Keratinocyte (primary cell): ENCODE results near the gene NXPH4. TPM values are rescaled to one million over a fixed set of nuclear protein-coding genes. Genes with fewer than 3 reads are reported as not detected.

Experiments used
- DNase-seq: peaks from one replicate; pipeline ENCODE4 v3.0.0-alpha.2; 2011; ENCODE audit warnings: low read depth, missing footprints, low spot score
- FAIRE-seq: peaks from 2 replicates; lab custom pipeline; 2011; peaks lifted over from hg19 to GRCh38; lab: Jason Lieb, UNC
- H2AFZ ChIP-seq: 2 replicates; pipeline ENCODE4 v1.6.0; 2012; ENCODE audit warnings: low read length, control low read depth, inconsistent platforms; ENCODE audit not compliant: control insufficient read depth
- H3K27ac ChIP-seq: 2 replicates; pipeline ENCODE4 v1.5.1; 2011; ENCODE audit warnings: low read length; ENCODE audit not compliant: control insufficient read depth, insufficient read depth
- H3K27me3 ChIP-seq: 3 replicates; pipeline ENCODE4 v1.6.0; 2011; ENCODE audit warnings: low read length; ENCODE audit not compliant: control insufficient read depth, insufficient read depth; ENCODE audit errors: extremely low read depth
- H3K36me3 ChIP-seq, 2 experiments: 2 replicates in 1 of 2; 3 replicates in 1 of 2; pipeline ENCODE4 v1.5.1; 2011; ENCODE audit warnings: low read length in 2 of 2, mild to moderate bottlenecking in 1 of 2; ENCODE audit not compliant: control insufficient read depth in 2 of 2, insufficient read depth in 2 of 2; ENCODE audit errors: extremely low read depth in 1 of 2
- H3K4me1 ChIP-seq: 3 replicates; pipeline ENCODE4 v1.5.1; 2011; ENCODE audit warnings: low read length; ENCODE audit not compliant: control insufficient read depth, insufficient read depth; ENCODE audit errors: extremely low read depth
- H3K4me2 ChIP-seq: 3 replicates; pipeline ENCODE4 v1.6.0; 2011; ENCODE audit warnings: low read depth, low read length; ENCODE audit not compliant: control insufficient read depth, insufficient read depth; ENCODE audit errors: extremely low read depth
- H3K4me3 ChIP-seq, 3 experiments: fragments of 200-600 bp in 1 of 3; sonication (generic) in 1 of 3; 2 replicates in 2 of 3; 3 replicates in 1 of 3; pipeline ENCODE4 v1.5.1; 2011 to 2016; ENCODE audit warnings: low read length in 3 of 3, mild to moderate bottlenecking in 3 of 3, control low read depth in 2 of 3, inconsistent platforms in 1 of 3, low read depth in 1 of 3, mixed read lengths in 1 of 3, mixed run types in 1 of 3, moderate library complexity in 1 of 3; ENCODE audit not compliant: control insufficient read depth in 2 of 3, insufficient read depth in 2 of 3; ENCODE audit errors: extremely low read depth in 1 of 3
- H3K79me2 ChIP-seq: 2 replicates; pipeline ENCODE4 v1.6.0; 2012; ENCODE audit warnings: low read length; ENCODE audit not compliant: control insufficient read depth, insufficient read depth
- H3K9ac ChIP-seq: 3 replicates; pipeline ENCODE4 v1.6.0; 2011; ENCODE audit warnings: low read length; ENCODE audit not compliant: control insufficient read depth, insufficient read depth; ENCODE audit errors: extremely low read depth
- H3K9me1 ChIP-seq: 3 replicates; pipeline ENCODE4 v1.6.0; 2011; ENCODE audit warnings: low read length; ENCODE audit not compliant: control insufficient read depth, insufficient read depth; ENCODE audit errors: extremely low read depth
- H3K9me3 ChIP-seq: 2 replicates; pipeline ENCODE4 v1.5.1; 2012; ENCODE audit warnings: low read depth, low read length; ENCODE audit not compliant: control insufficient read depth
- H4K20me1 ChIP-seq: 3 replicates; pipeline ENCODE4 v1.6.0; 2011; ENCODE audit warnings: low read length; ENCODE audit not compliant: control insufficient read depth, insufficient read depth; ENCODE audit errors: extremely low read depth
- EZH2 ChIP-seq: IDR thresholded peaks from one replicate; pipeline ENCODE4 v1.6.1; 2012; ENCODE audit warnings: inconsistent platforms, mild to moderate bottlenecking, low read length, moderate library complexity
- dilution Hi-C: fragments of 300-500 bp; cut with MboI; formaldehyde crosslinking; loops from one replicate; pipeline ENCODE4 v1.7.0; 2020; ENCODE audit warnings: low sequenced_read_pairs; ENCODE audit not compliant: extremely low pct_ligation_motif_present
- polyA minus RNA-seq, 3 experiments: library from RNA; depleted of rRNA, polyadenylated mRNA; stranded (reverse); fragments of >200 nt; gene quantifications; 1 replicate in 1 of 3; 2 replicates in 1 of 3; 3 replicates in 1 of 3; pipeline ENCODE4 v1.2.3, GENCODE V29; 2011
- polyA plus RNA-seq, 5 experiments: library from polyadenylated mRNA; depleted of rRNA in 3 of 5; stranded (reverse) in 3 of 5; stranded (forward) in 1 of 5; unstranded in 1 of 5; fragments of >200 nt; gene quantifications; 1 replicate in 1 of 5; 2 replicates in 3 of 5; 3 replicates in 1 of 5; pipeline versions ENCODE4 v1.2.1 to v1.2.3, GENCODE V29; 2011 to 2012; ENCODE audit warnings: missing spikeins in 2 of 5, low read depth in 1 of 5, low replicate concordance in 1 of 5
- TF ChIP-seq, protein P1 (sequence below), 3 experiments: IDR thresholded peaks in 1 of 3; conservative IDR thresholded peaks in 1 of 3; optimal IDR thresholded peaks in 1 of 3; 2 replicates in 2 of 3; 3 replicates in 1 of 3; pipeline versions ENCODE3 to v1.5.1; 2011; ENCODE audit warnings: low read length in 3 of 3, mild to moderate bottlenecking in 3 of 3, moderate library complexity in 2 of 3, control low read depth in 1 of 3, inconsistent platforms in 1 of 3; ENCODE audit not compliant: insufficient read depth in 2 of 3; ENCODE audit errors: extremely low read depth in 1 of 3

The NXPH4 gene
- 0.97 to 1.4 TPM (median 1.2 TPM) in 3 replicates for polyA plus RNA-seq
- 1.2 TPM for polyA plus RNA-seq (2011; ENCODE audit: low read depth)
- 0.66 and 1.9 TPM in 2 replicates for polyA plus RNA-seq (2011; cell fraction: cytosol; rRNA removed)
- polyA plus RNA-seq (2011; cell fraction: nucleus; rRNA removed), result 1.7 and 2.1 TPM in 2 replicates
- polyA plus RNA-seq (2012; ENCODE audit: low replicate concordance), result 4.3 and 9.2 TPM in 2 replicates
- 1.1 to 3.6 TPM (median 1.1 TPM) in 3 replicates for polyA minus RNA-seq
- polyA minus RNA-seq (2011; cell fraction: cytosol; rRNA and poly(A)+ RNA removed), result 8.2 TPM
- 2.1 and 2.2 TPM in 2 replicates for polyA minus RNA-seq (2011; cell fraction: nucleus; rRNA and poly(A)+ RNA removed)

DNA sequence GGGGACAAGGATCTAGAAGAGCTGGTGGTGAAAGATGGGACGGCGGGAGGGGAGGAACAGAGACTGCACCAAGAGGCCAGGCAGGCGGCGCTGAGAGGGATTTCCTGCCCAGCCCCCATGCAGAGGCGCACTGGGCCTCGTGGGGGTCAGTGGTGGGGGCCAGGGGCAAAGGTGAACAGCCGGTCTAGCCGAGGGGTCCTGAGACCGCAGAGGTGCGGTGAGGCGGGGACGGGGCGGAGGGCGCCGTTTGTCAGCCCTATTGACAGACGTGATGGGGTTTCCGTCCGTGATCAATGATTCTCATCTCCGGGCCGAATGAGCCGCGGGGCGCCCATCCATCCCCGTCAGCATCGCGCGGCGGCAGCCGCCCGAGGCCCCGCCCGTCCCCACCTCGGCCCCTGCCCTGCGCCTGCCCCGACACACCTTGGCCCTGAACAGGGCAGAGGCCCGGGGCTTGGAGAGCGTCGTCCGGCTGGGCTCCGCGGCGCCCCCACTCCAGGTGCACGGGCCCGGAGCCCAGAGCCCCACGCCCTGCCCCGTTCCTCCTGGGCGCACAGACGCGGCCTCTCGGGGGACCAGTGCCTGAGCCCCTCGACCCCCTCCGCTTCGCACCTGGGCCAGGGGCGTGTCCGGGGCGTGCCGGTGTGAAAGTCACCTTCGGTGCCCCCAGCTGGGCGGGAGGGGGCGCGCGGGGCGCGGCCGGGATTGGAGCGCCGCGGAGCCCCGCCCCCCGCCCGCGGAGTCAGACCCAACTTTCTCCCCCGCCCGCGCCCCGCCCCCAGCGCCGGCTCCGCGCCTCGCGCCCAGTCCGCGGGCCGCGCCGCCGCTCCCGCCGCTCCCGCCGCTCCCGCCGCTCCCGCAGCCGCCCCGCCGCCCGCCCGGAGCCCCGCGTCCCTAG lies at the start of gene NXPH4:
NXPH4 (plus strand) TSS at position 781 of the 898 bp plus-strand sequence. CDS start 176 bp downstream, outside the sequence.
- Histone ChIP-seq H3K9ac (peak within 1 kb of the TSS; percentile 47), H3K27me3 (peaks cover 53% of the 10 kb centered on the region), H3K79me2 (no peaks in the 10 kb centered on the region), H3K4me2 (peak within 1 kb of the TSS; percentile 89), H3K4me1 (peaks cover 38% of the 10 kb centered on the region), H4K20me1 (no peaks in the 10 kb centered on the region), H3K9me1 (no peaks in the 10 kb centered on the region), H3K36me3 (peaks cover 0 to 5% of the 10 kb centered on the region in 2 experiments), H3K4me3 (peak within 1 kb of the TSS; percentile 46 to 73 (median 65)), H3K27ac (no peak within 1 kb of the TSS), H2AFZ (peak within 1 kb of the TSS; percentile 56), H3K9me3 (no peaks in the 10 kb centered on the region)
- TF ChIP-seq EZH2, result no peak
- TF ChIP-seq, protein P1, sequence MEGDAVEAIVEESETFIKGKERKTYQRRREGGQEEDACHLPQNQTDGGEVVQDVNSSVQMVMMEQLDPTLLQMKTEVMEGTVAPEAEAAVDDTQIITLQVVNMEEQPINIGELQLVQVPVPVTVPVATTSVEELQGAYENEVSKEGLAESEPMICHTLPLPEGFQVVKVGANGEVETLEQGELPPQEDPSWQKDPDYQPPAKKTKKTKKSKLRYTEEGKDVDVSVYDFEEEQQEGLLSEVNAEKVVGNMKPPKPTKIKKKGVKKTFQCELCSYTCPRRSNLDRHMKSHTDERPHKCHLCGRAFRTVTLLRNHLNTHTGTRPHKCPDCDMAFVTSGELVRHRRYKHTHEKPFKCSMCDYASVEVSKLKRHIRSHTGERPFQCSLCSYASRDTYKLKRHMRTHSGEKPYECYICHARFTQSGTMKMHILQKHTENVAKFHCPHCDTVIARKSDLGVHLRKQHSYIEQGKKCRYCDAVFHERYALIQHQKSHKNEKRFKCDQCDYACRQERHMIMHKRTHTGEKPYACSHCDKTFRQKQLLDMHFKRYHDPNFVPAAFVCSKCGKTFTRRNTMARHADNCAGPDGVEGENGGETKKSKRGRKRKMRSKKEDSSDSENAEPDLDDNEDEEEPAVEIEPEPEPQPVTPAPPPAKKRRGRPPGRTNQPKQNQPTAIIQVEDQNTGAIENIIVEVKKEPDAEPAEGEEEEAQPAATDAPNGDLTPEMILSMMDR (optimal IDR thresholded peaks at IDR 0.05 in 1 of 3, IDR thresholded peaks at IDR 0.05 in 1 of 3, conservative IDR thresholded peaks at IDR 0.05 in 1 of 3; ENCODE audit: extremely low read depth in 1 of 3, insufficient read depth in 2 of 3, low read length in 3 of 3), result no peak
- no peak for DNase-seq
- no peak for FAIRE-seq
- dilution Hi-C loops, result no loop called here

DNA sequence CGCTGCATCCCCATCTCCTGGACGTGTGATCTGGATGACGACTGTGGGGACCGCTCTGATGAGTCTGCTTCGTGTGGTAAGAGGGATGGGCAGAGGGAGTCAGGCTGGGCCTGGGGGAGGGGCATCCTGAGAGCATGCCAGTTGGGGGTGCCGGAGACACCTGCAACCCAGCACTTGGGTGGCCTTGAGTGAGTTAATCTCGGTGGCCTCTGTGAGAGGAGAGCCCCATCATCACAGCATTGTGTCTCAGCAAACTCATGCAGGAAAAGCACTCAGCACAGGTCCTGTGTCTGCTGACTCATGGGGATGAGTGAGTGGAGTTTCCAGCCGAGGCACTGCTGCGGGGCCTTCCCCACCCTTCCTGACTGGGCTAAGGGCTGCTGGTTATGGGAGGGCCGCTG lies 49.6 kb upstream of the NXPH4 start:
- DNase-seq (peak; percentile 85), FAIRE-seq (peak; percentile 98)
- no peak for TF ChIP-seq EZH2
- TF ChIP-seq, protein P1 (optimal IDR thresholded peaks at IDR 0.05 in 1 of 3, IDR thresholded peaks at IDR 0.05 in 1 of 3, conservative IDR thresholded peaks at IDR 0.05 in 1 of 3; ENCODE audit: extremely low read depth in 1 of 3, insufficient read depth in 2 of 3, low read length in 3 of 3), result no peak
- H3K36me3 ChIP-seq, result peaks cover 0 to 16% of the 10 kb centered on the region in 2 experiments
- peaks cover 49% of the 10 kb centered on the region for H3K4me1 ChIP-seq
- H3K79me2 ChIP-seq, result no peaks in the 10 kb centered on the region
- H3K9me3 ChIP-seq, result no peaks in the 10 kb centered on the region
- H3K4me2 ChIP-seq, result no peak overlapping the region
- peak overlapping the region; percentile 69 for H3K27ac ChIP-seq
- dilution Hi-C loops, result no loop called here
- no peaks in the 10 kb centered on the region for H3K9me1 ChIP-seq
- peak overlapping the region; percentile 43 for H3K9ac ChIP-seq
- no peaks in the 10 kb centered on the region for H4K20me1 ChIP-seq
- no peaks in the 10 kb centered on the region for H3K27me3 ChIP-seq
- H3K4me3 ChIP-seq, result no peak overlapping the region
- no peak overlapping the region for H2AFZ ChIP-seq
